GM12872 (cell line): ENCODE measurements around the gene TIMP2.

Source experiments
- CTCF ChIP-seq: IDR thresholded peaks from 3 replicates; pipeline ENCODE4 v1.5.1; 2011; ENCODE audit warnings: low read depth, mild to moderate bottlenecking, low read length, moderate library complexity; ENCODE audit not compliant: insufficient read depth

TIMP2 gene

GRCh38 chr17:78842881-78843565 is 82.2 kb downstream of the TIMP2 start:
- peak; percentile 95 for TF ChIP-seq CTCF

GRCh38 chr17:78840780-78841611 is 84.2 kb downstream of the TIMP2 start, which contains the start of gene USP36:
USP36 (minus strand) TSS chr17:78840814; CDS start chr17:78836363, 4,451 bp downstream.
- no peak for TF ChIP-seq CTCF

GRCh38 chr17:78840530-78840779 is 84.7 kb downstream of the TIMP2 start:
- TF ChIP-seq CTCF, result no peak

GRCh38 chr17:78839762-78840529 is 85.2 kb downstream of the TIMP2 start:
- no peak for TF ChIP-seq CTCF

- no peak for TF ChIP-seq CTCF
Observed at GRCh38 chr17:78839235-78839761, 85.9 kb downstream of the TIMP2 start.

- TF ChIP-seq CTCF, result no peak
Observed at GRCh38 chr17:78838574-78839005, 86.6 kb downstream of the TIMP2 start.

- TF ChIP-seq CTCF, result no peak
Observed at GRCh38 chr17:78836420-78837021, 88.7 kb downstream of the TIMP2 start.
